HEK293 (cell line): ENCODE measurements around the gene E4F1.

Source experiments
- CTCF ChIA-PET: fragments of 350-600 bp; formaldehyde crosslinking; extraction: SDS; loops from one replicate; lab custom pipeline; 2021; ENCODE audit warnings: antibody characterized with exemption; lab: Yijun Ruan, JAX
- POLR2A ChIA-PET: fragments of 300-600 bp; formaldehyde crosslinking; extraction: SDS; loops from one replicate; lab custom pipeline; 2020; ENCODE audit warnings: antibody characterized with exemption, inconsistent platforms; lab: Yijun Ruan, JAX
- H3K27ac ChIP-seq: fragments of 200-500 bp; sonication (Bioruptor generic); 2 replicates; pipeline ENCODE4 v1.5.1; 2014; ENCODE audit warnings: low read depth, low read length, control low read depth, inconsistent platforms; ENCODE audit errors: extremely low read depth
- H3K36me3 ChIP-seq, 2 experiments: fragments of 200-500 bp in 1 of 2; sonication (Bioruptor generic) in 1 of 2; 1 replicate in 1 of 2; 2 replicates in 1 of 2; pipeline ENCODE4 v1.5.1; 2014 to 2017; ENCODE audit warnings: inconsistent platforms in 2 of 2, low read length in 2 of 2; ENCODE audit not compliant: control insufficient read depth in 2 of 2, insufficient read depth in 1 of 2
- H3K4me1 ChIP-seq: fragments of 200-500 bp; sonication (Bioruptor generic); 2 replicates; pipeline ENCODE4 v1.5.1; 2014; ENCODE audit warnings: mild to moderate bottlenecking, low read length, inconsistent platforms; ENCODE audit not compliant: control insufficient read depth, insufficient read depth
- H3K4me3 ChIP-seq: 2 replicates; pipeline ENCODE4 v1.5.1; 2011; ENCODE audit warnings: low read depth, mild to moderate bottlenecking, control low read depth, low read length, moderate library complexity
- H3K9me3 ChIP-seq: fragments of 200-500 bp; sonication (Bioruptor generic); 2 replicates; pipeline ENCODE4 v1.5.1; 2014; ENCODE audit warnings: low read depth, low read length, inconsistent platforms; ENCODE audit not compliant: control insufficient read depth, insufficient read depth
- BCL11A ChIP-seq: fragments of 450-650 bp; formaldehyde crosslinking; IDR thresholded peaks from 2 replicates; pipeline ENCODE4 v1.5.1; 2016; ENCODE audit warnings: low read depth, missing biosample characterization, missing genetic modification characterization
- KLF10 ChIP-seq: fragments of 450-650 bp; IDR thresholded peaks from 2 replicates; pipeline ENCODE4 v1.5.1; 2018; ENCODE audit warnings: missing biosample characterization, mild to moderate bottlenecking, missing genetic modification characterization
- PRDM2 ChIP-seq: fragments of 450-650 bp; formaldehyde crosslinking; IDR thresholded peaks from 2 replicates; pipeline ENCODE4 v1.5.1; 2016; ENCODE audit warnings: missing biosample characterization, missing genetic modification characterization, borderline replicate concordance
- YY2 ChIP-seq: fragments of 450-650 bp; formaldehyde crosslinking; IDR thresholded peaks from 2 replicates; pipeline ENCODE4 v1.5.1; 2016; ENCODE audit warnings: missing biosample characterization, missing genetic modification characterization
- ZFP3 ChIP-seq: fragments of 450-650 bp; formaldehyde crosslinking; IDR thresholded peaks from 2 replicates; pipeline ENCODE4 v1.5.1; 2016; ENCODE audit warnings: low read depth, missing biosample characterization, missing genetic modification characterization
- ZFP37 ChIP-seq: fragments of 450-650 bp; formaldehyde crosslinking; IDR thresholded peaks from 2 replicates; pipeline ENCODE4 v1.5.1; 2016; ENCODE audit warnings: missing biosample characterization, missing genetic modification characterization
- ZFP41 ChIP-seq: fragments of 450-650 bp; formaldehyde crosslinking; IDR thresholded peaks from 2 replicates; pipeline ENCODE4 v1.5.1; 2016; ENCODE audit warnings: missing biosample characterization, missing genetic modification characterization, borderline replicate concordance
- ZNF114 ChIP-seq: fragments of 450-650 bp; formaldehyde crosslinking; IDR thresholded peaks from 2 replicates; pipeline ENCODE4 v1.5.0; 2017; ENCODE audit warnings: missing biosample characterization, missing genetic modification characterization
- ZNF169 ChIP-seq: fragments of 450-650 bp; formaldehyde crosslinking; IDR thresholded peaks from 2 replicates; pipeline ENCODE4 v1.5.1; 2016; ENCODE audit warnings: missing biosample characterization, missing genetic modification characterization
- ZNF202 ChIP-seq: fragments of 450-650 bp; formaldehyde crosslinking; IDR thresholded peaks from 2 replicates; pipeline ENCODE4 v1.5.1; 2016; ENCODE audit warnings: missing biosample characterization, missing genetic modification characterization, borderline replicate concordance
- ZNF23 ChIP-seq: fragments of 450-650 bp; formaldehyde crosslinking; IDR thresholded peaks from 2 replicates; pipeline ENCODE4 v1.5.1; 2016; ENCODE audit warnings: missing biosample characterization, missing genetic modification characterization, borderline replicate concordance
- ZNF280C ChIP-seq: fragments of 450-650 bp; formaldehyde crosslinking; IDR thresholded peaks from 2 replicates; pipeline ENCODE4 v1.5.1; 2016; ENCODE audit warnings: missing biosample characterization, missing genetic modification characterization
- ZNF473 ChIP-seq: fragments of 450-650 bp; formaldehyde crosslinking; IDR thresholded peaks from 2 replicates; pipeline ENCODE4 v1.5.1; 2017; ENCODE audit warnings: missing biosample characterization, missing genetic modification characterization
- ZNF624 ChIP-seq: fragments of 450-650 bp; formaldehyde crosslinking; IDR thresholded peaks from 2 replicates; pipeline ENCODE4 v1.5.1; 2017; ENCODE audit warnings: missing biosample characterization, missing genetic modification characterization
- ZNF677 ChIP-seq: fragments of 450-650 bp; IDR thresholded peaks from 2 replicates; pipeline ENCODE4 v1.5.0; 2018; ENCODE audit warnings: missing biosample characterization, mild to moderate bottlenecking, missing genetic modification characterization, moderate library complexity
- ZNF692 ChIP-seq: fragments of 450-650 bp; formaldehyde crosslinking; IDR thresholded peaks from 2 replicates; pipeline ENCODE4 v1.5.1; 2016; ENCODE audit warnings: missing biosample characterization, missing genetic modification characterization
- ZSCAN5A ChIP-seq: fragments of 450-650 bp; formaldehyde crosslinking; IDR thresholded peaks from 2 replicates; pipeline ENCODE4 v1.5.1; 2016; ENCODE audit warnings: missing biosample characterization, missing genetic modification characterization

E4F1 gene

GRCh38 chr16:2199095-2199494, 24.3 kb upstream of the E4F1 start:
- Histone ChIP-seq H3K4me1 (peaks cover 9% of the 10 kb centered on the region; the same call in 1 of the 2 replicates), H3K27ac (no peak overlapping the region), H3K36me3 (no peaks in the 10 kb centered on the region), H3K4me3 (no peak overlapping the region), H3K9me3 (no peaks in the 10 kb centered on the region)
- CTCF ChIA-PET = no interaction called here
- POLR2A ChIA-PET = interaction anchor here (0.9 to 1.5 kb wide), 2 partner anchors 9 to 16 kb away, joined by 4 read pairs; no protein-coding TSS in a partner anchor
- TF ChIP-seq ZNF280C (tag by site-specific recombination) (no peak), ZNF23 (tag by site-specific recombination) (no peak), KLF10 (tag by site-specific recombination) (no peak), ZNF202 (tag by site-specific recombination) (no peak), PRDM2 (tag by site-specific recombination) (no peak), ZSCAN5A (tag by site-specific recombination) (no peak), ZNF624 (tag by site-specific recombination) (no peak), ZNF473 (tag by site-specific recombination) (no peak), ZFP41 (tag by site-specific recombination) (no peak), ZNF114 (tag by site-specific recombination) (no peak), YY2 (tag by site-specific recombination) (no peak), ZNF677 (tag by site-specific recombination) (no peak), ZFP3 (tag by site-specific recombination) (no peak), ZNF692 (tag by site-specific recombination) (no peak), ZFP37 (tag by site-specific recombination) (no peak), BCL11A (tag by site-specific recombination) (no peak), ZNF169 (tag by site-specific recombination) (no peak)
